Epithelial cell of esophagus (primary cell): ENCODE data around the gene KCNH5.
A peak's percentile ranks its signal among the peaks of the same experiment; 100 is the strongest.
"Not testable (repeated sequence)": the region's sequence is repeated elsewhere in the genome, so short reads cannot be mapped to it uniquely, and the experiment has no call there.

Experiments
- DNase-seq: peaks from one replicate; pipeline ENCODE4 v3.0.0; 2010; ENCODE audit warnings: low read depth
- H3K4me3 ChIP-seq: 2 replicates; pipeline ENCODE4 v1.5.1; 2011; ENCODE audit warnings: mild to moderate bottlenecking, low read length, control low read depth
- CTCF ChIP-seq: IDR thresholded peaks from 2 replicates; pipeline ENCODE4 v1.5.1; 2011; ENCODE audit warnings: low read depth, mild to moderate bottlenecking, low read length, control low read depth, inconsistent platforms; ENCODE audit not compliant: insufficient read depth; ENCODE audit errors: missing control alignments

Gene KCNH5

GRCh38 chr14:62759796-62760195 is 285.5 kb downstream of the KCNH5 start:
- peak; percentile 18 for DNase-seq
- peak; percentile 31 for TF ChIP-seq CTCF
- no peak overlapping the region for H3K4me3 ChIP-seq

- DNase-seq, H3K4me3 ChIP-seq: not testable (repeated sequence)
These were observed 298.4 kb downstream of the KCNH5 start for GRCh38 chr14:62746881-62747280.

- no peak for TF ChIP-seq CTCF
- no peak overlapping the region for H3K4me3 ChIP-seq
- DNase-seq: peak; percentile 70
These were observed 299.8 kb downstream of the KCNH5 start for GRCh38 chr14:62745496-62745895.

- DNase-seq: no peak
- no peak overlapping the region for H3K4me3 ChIP-seq
- TF ChIP-seq CTCF: no peak
These were observed 301.7 kb downstream of the KCNH5 start for GRCh38 chr14:62743560-62743959.

GRCh38 chr14:62743118-62743517 is 302.1 kb downstream of the KCNH5 start:
- H3K4me3 ChIP-seq: no peak overlapping the region
- DNase-seq: no peak
- TF ChIP-seq CTCF: no peak

- no peak for TF ChIP-seq CTCF
- no peak for DNase-seq
- H3K4me3 ChIP-seq: no peak overlapping the region
These were observed 305.6 kb downstream of the KCNH5 start for GRCh38 chr14:62739647-62740046.

- DNase-seq: no peak
- TF ChIP-seq CTCF: no peak
- no peak overlapping the region for H3K4me3 ChIP-seq
These were observed 308.9 kb downstream of the KCNH5 start for GRCh38 chr14:62736048-62737043.
